Endodermal cell (in vitro differentiated cells): ENCODE measurements around the gene TNNI3K. TPM values are rescaled to one million over a fixed set of nuclear protein-coding genes. Genes with fewer than 3 reads are reported as not detected.

ENCODE experiments used
- DNase-seq: peaks from one replicate; pipeline ENCODE4 v3.0.0-alpha.2; 2017
- H3K27ac ChIP-seq: 2 replicates; pipeline ENCODE4 v1.5.1; 2013; ENCODE audit warnings: mild to moderate bottlenecking, low read depth, low read length, moderate library complexity
- H3K27me3 ChIP-seq: 2 replicates; pipeline ENCODE4 v1.6.1; 2013; ENCODE audit warnings: mild to moderate bottlenecking, low read length, moderate library complexity; ENCODE audit not compliant: insufficient read depth, control insufficient read depth, poor library complexity, severe bottlenecking
- H3K36me3 ChIP-seq: 2 replicates; pipeline ENCODE4 v1.7.0; 2013; ENCODE audit warnings: mild to moderate bottlenecking, low read length, moderate library complexity; ENCODE audit not compliant: control insufficient read depth, insufficient read depth
- H3K4me1 ChIP-seq: one replicate; pipeline ENCODE4 v1.7.0; 2013; ENCODE audit warnings: low read length; ENCODE audit not compliant: control insufficient read depth, insufficient read depth
- H3K4me3 ChIP-seq: 2 replicates; pipeline ENCODE4 v1.5.1; 2013; ENCODE audit warnings: mild to moderate bottlenecking, low read length, moderate library complexity
- H3K9ac ChIP-seq: 2 replicates; pipeline ENCODE4 v1.6.1; 2013; ENCODE audit warnings: mild to moderate bottlenecking, low read length, moderate library complexity; ENCODE audit not compliant: poor library complexity, severe bottlenecking; ENCODE audit errors: extremely low read depth
- H3K9me3 ChIP-seq: 2 replicates; pipeline ENCODE4 v1.6.1; 2013; ENCODE audit warnings: mild to moderate bottlenecking, low read length, moderate library complexity; ENCODE audit not compliant: control insufficient read depth
- H3K27ac Mint-ChIP-seq: 2 replicates; pipeline ENCODE4 v1.8.0; 2020; ENCODE audit warnings: mixed read lengths
- H3K27me3 Mint-ChIP-seq: 2 replicates; pipeline ENCODE4 v1.8.0; 2021; ENCODE audit warnings: mild to moderate bottlenecking, mixed read lengths; ENCODE audit not compliant: insufficient read depth
- H3K36me3 Mint-ChIP-seq: 2 replicates; pipeline ENCODE4 v1.8.0; 2020; ENCODE audit warnings: low read depth, mixed read lengths
- H3K4me1 Mint-ChIP-seq: 2 replicates; pipeline ENCODE4 v1.8.0; 2020; ENCODE audit warnings: mixed read lengths
- H3K4me3 Mint-ChIP-seq: 2 replicates; pipeline ENCODE4 v1.8.0; 2020; ENCODE audit warnings: mild to moderate bottlenecking, moderate library complexity, mixed read lengths
- H3K9me3 Mint-ChIP-seq: 2 replicates; pipeline ENCODE4 v1.8.0; 2020; ENCODE audit warnings: mild to moderate bottlenecking, mixed read lengths
- CTCF ChIP-seq: fragments of 200-600 bp; sonication (generic); conservative IDR thresholded peaks from 2 replicates; pipeline ENCODE4 v1.5.0; 2021; ENCODE audit warnings: antibody characterized with exemption, mild to moderate bottlenecking
- WGBS, 2 experiments: methylation state at CpG; one replicate each; pipeline versions ENCODE4 v1.1.5 to v1.1.7; 2013; ENCODE audit warnings: missing lambda C conversion rate in 2 of 2, mixed read lengths in 1 of 2; ENCODE audit not compliant: insufficient coverage in 1 of 2, insufficient read length in 1 of 2; 5-methylcytosine and 5-hydroxymethylcytosine counted together
- total RNA-seq, 2 donors: library from RNA; stranded (reverse); fragmentation: NEBNext Ultra II Directional in 1 of 2; extraction: Animal tissue kit (Norgen Biotek cat#: 25700) in 1 of 2; gene quantifications; 2 replicates in 1 of 2; 3 replicates in 1 of 2; pipeline ENCODE4 v1.2.1, GENCODE V29; 2021

The TNNI3K gene
- total RNA-seq, 2 donors from 2014 or later: 1.1 TPM; not detected in 1

GRCh38 chr1:74399249-74399648 lies 164.1 kb downstream of the TNNI3K start:
- 92 to 100% methylated on average over 1 to 5 of the region's 5 CpGs for WGBS, 2 experiments
- no peak overlapping the region for H3K4me3 Mint-ChIP-seq
- no peak for DNase-seq
- peaks cover 2% of the 10 kb centered on the region for H3K27me3 Mint-ChIP-seq
- Histone ChIP-seq H3K36me3 (no peaks in the 10 kb centered on the region), H3K27me3 (no peaks in the 10 kb centered on the region), H3K4me3 (no peak overlapping the region), H3K4me1 (no peaks in the 10 kb centered on the region), H3K9me3 (no peaks in the 10 kb centered on the region), H3K9ac (no peak overlapping the region), H3K27ac (no peak overlapping the region)
- no peaks in the 10 kb centered on the region for H3K36me3 Mint-ChIP-seq
- no peak for TF ChIP-seq CTCF
- H3K27ac Mint-ChIP-seq: no peak overlapping the region
- H3K9me3 Mint-ChIP-seq: no peaks in the 10 kb centered on the region
- H3K4me1 Mint-ChIP-seq: no peaks in the 10 kb centered on the region

GRCh38 chr1:74402873-74403272 lies 167.7 kb downstream of the TNNI3K start:
- H3K9me3 ChIP-seq: peaks cover 3% of the 10 kb centered on the region
- no peak overlapping the region for H3K27ac Mint-ChIP-seq
- H3K27ac ChIP-seq: no peak overlapping the region
- no peaks in the 10 kb centered on the region for H3K27me3 Mint-ChIP-seq
- H3K9me3 Mint-ChIP-seq: no peaks in the 10 kb centered on the region
- H3K36me3 ChIP-seq: no peaks in the 10 kb centered on the region
- no peaks in the 10 kb centered on the region for H3K36me3 Mint-ChIP-seq
- H3K4me3 Mint-ChIP-seq: no peak overlapping the region
- no peak overlapping the region for H3K4me3 ChIP-seq
- no peaks in the 10 kb centered on the region for H3K4me1 Mint-ChIP-seq
- no peaks in the 10 kb centered on the region for H3K4me1 ChIP-seq
- 85% methylated on average over 1 of the region's 1 CpG; no CpG with 5 or more reads in 1 of the 2 experiments for WGBS, 2 experiments
- H3K27me3 ChIP-seq: no peaks in the 10 kb centered on the region
- TF ChIP-seq CTCF: no peak
- DNase-seq: no peak
- H3K9ac ChIP-seq: no peak overlapping the region

DNA sequence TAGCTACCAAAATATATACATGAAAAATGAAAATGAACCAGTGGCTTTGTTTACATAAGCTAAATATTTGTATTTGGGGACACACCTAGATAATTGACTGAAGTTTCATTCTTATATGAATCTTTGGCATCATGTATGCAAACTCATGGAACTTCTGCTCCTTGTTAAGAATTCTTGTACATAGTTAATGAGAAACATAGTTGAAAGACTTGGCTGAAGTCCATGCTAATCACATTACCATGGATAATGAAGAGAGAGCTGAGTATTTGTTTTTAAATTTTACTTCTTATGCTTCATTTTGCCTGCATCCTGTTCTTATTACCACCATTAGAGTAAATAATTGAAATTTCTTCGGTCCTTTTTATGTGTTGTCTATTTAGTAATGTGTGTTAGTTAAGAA lies 168.4 kb downstream of the TNNI3K start:
- no peaks in the 10 kb centered on the region for H3K27me3 Mint-ChIP-seq
- no peaks in the 10 kb centered on the region for H3K9me3 Mint-ChIP-seq
- Histone ChIP-seq H3K27me3 (no peaks in the 10 kb centered on the region), H3K9me3 (peaks cover 3% of the 10 kb centered on the region), H3K9ac (no peak overlapping the region), H3K4me3 (no peak overlapping the region), H3K4me1 (no peaks in the 10 kb centered on the region), H3K36me3 (no peaks in the 10 kb centered on the region), H3K27ac (no peak overlapping the region)
- DNase-seq: no peak
- no peaks in the 10 kb centered on the region for H3K4me1 Mint-ChIP-seq
- H3K36me3 Mint-ChIP-seq: no peaks in the 10 kb centered on the region
- TF ChIP-seq CTCF: no peak
- H3K4me3 Mint-ChIP-seq: no peak overlapping the region
- H3K27ac Mint-ChIP-seq: no peak overlapping the region
- 86% methylated on average over 1 of the region's 1 CpG; no CpG with 5 or more reads in 1 of the 2 experiments for WGBS, 2 experiments
